Measurements from ENCODE around the gene ADPGK. TPM values are rescaled to one million over a fixed set of nuclear protein-coding genes. Genes with fewer than 3 reads are reported as not detected.
"Not testable (repeated sequence)": the region's sequence is repeated elsewhere in the genome, so short reads cannot be mapped to it uniquely, and the experiment has no call there.

Gene ADPGK
- total RNA-seq, 1 experiment from 2014 or later, result 48.4 TPM

GRCh38 chr15:72809329-72809728 is 25.8 kb upstream of the ADPGK start:
- Histone ChIP-seq H3K36me3 (ENCODE audit: insufficient read depth, low read length, poor library complexity, severe bottlenecking) (no peaks in the 10 kb centered on the region), H3K27me3 (replicated peaks; ENCODE audit: insufficient read depth, low read depth, low read length, poor library complexity) (no peaks in the 10 kb centered on the region), H3K27ac (ENCODE audit: low read depth, low read length, poor library complexity, severe bottlenecking) (no peak overlapping the region), H3K9me3 (ENCODE audit: low read depth, low read length, poor library complexity, severe bottlenecking) (no peaks in the 10 kb centered on the region), H3K4me1 (ENCODE audit: insufficient read depth, low read length, poor library complexity, severe bottlenecking) (no peaks in the 10 kb centered on the region), H3K4me3 (ENCODE audit: low read depth, low read length, poor library complexity, severe bottlenecking) (no peak overlapping the region)
- TF ChIP-seq CTCF (conservative IDR thresholded peaks at IDR 0.05; ENCODE audit: low read depth, low read length) (no peak), EZH2 (IDR thresholded peaks at IDR 0.05; ENCODE audit: borderline replicate concordance, low read depth, low read length, poor library complexity, severe bottlenecking) (no peak)
- DNase-seq (ENCODE audit: low spot score), result no peak
- intact Hi-C loops (cut with micrococcal nuclease; ENCODE audit: unreplicated experiment), result no loop called here
- ChIA-PET CTCF (no interaction called here), POLR2A (ENCODE audit: low non-redundant PET) (no interaction called here)
- no TSS peak for BruUV-seq (replicated peaks)

- H3K4me1 ChIP-seq (ENCODE audit: insufficient read depth, low read length, poor library complexity, severe bottlenecking); DNase-seq (ENCODE audit: low spot score); H3K27me3 ChIP-seq (replicated peaks; ENCODE audit: insufficient read depth, low read depth, low read length, poor library complexity); H3K9me3 ChIP-seq (ENCODE audit: low read depth, low read length, poor library complexity, severe bottlenecking); POLR2A ChIA-PET (ENCODE audit: low non-redundant PET); BruUV-seq (replicated peaks); H3K36me3 ChIP-seq (ENCODE audit: insufficient read depth, low read length, poor library complexity, severe bottlenecking); CTCF ChIA-PET; intact Hi-C loops (cut with micrococcal nuclease; ENCODE audit: unreplicated experiment); H3K4me3 ChIP-seq (ENCODE audit: low read depth, low read length, poor library complexity, severe bottlenecking); H3K27ac ChIP-seq (ENCODE audit: low read depth, low read length, poor library complexity, severe bottlenecking): not testable (repeated sequence)
Observed at GRCh38 chr15:72807346-72807745, 23.8 kb upstream of the ADPGK start.

- H3K27me3 ChIP-seq (replicated peaks; ENCODE audit: insufficient read depth, low read depth, low read length, poor library complexity), result no peaks in the 10 kb centered on the region
- CTCF ChIA-PET, result no interaction called here
- no peaks in the 10 kb centered on the region for H3K36me3 ChIP-seq (ENCODE audit: insufficient read depth, low read length, poor library complexity, severe bottlenecking)
- no peak for DNase-seq (ENCODE audit: low spot score)
- no peak overlapping the region for H3K27ac ChIP-seq (ENCODE audit: low read depth, low read length, poor library complexity, severe bottlenecking)
- intact Hi-C loops (cut with micrococcal nuclease; ENCODE audit: unreplicated experiment), result no loop called here
- no peaks in the 10 kb centered on the region for H3K4me1 ChIP-seq (ENCODE audit: insufficient read depth, low read length, poor library complexity, severe bottlenecking)
- H3K9me3 ChIP-seq (ENCODE audit: low read depth, low read length, poor library complexity, severe bottlenecking), result no peaks in the 10 kb centered on the region
- no peak overlapping the region for H3K4me3 ChIP-seq (ENCODE audit: low read depth, low read length, poor library complexity, severe bottlenecking)
- BruUV-seq (replicated peaks), result no TSS peak
- POLR2A ChIA-PET (ENCODE audit: low non-redundant PET), result no interaction called here
- no peak for TF ChIP-seq EZH2 (IDR thresholded peaks at IDR 0.05; ENCODE audit: borderline replicate concordance, low read depth, low read length, poor library complexity, severe bottlenecking)
- no peak for TF ChIP-seq CTCF (conservative IDR thresholded peaks at IDR 0.05; ENCODE audit: low read depth, low read length)
Observed at GRCh38 chr15:72803006-72803405, 19.4 kb upstream of the ADPGK start.

GRCh38 chr15:72801590-72802325 is 18.2 kb upstream of the ADPGK start:
- CTCF ChIA-PET, result no interaction called here
- POLR2A ChIA-PET (ENCODE audit: low non-redundant PET), result no interaction called here
- H3K27ac ChIP-seq (ENCODE audit: low read depth, low read length, poor library complexity, severe bottlenecking), result no peak overlapping the region
- H3K27me3 ChIP-seq (replicated peaks; ENCODE audit: insufficient read depth, low read depth, low read length, poor library complexity), result no peaks in the 10 kb centered on the region
- intact Hi-C loops (cut with micrococcal nuclease; ENCODE audit: unreplicated experiment), result no loop called here
- H3K4me1 ChIP-seq (ENCODE audit: insufficient read depth, low read length, poor library complexity, severe bottlenecking), result peaks cover 3% of the 10 kb centered on the region
- TF ChIP-seq EZH2 (IDR thresholded peaks at IDR 0.05; ENCODE audit: borderline replicate concordance, low read depth, low read length, poor library complexity, severe bottlenecking) (no peak), CTCF (conservative IDR thresholded peaks at IDR 0.05; ENCODE audit: low read depth, low read length) (no peak)
- BruUV-seq (replicated peaks), result no TSS peak
- no peaks in the 10 kb centered on the region for H3K36me3 ChIP-seq (ENCODE audit: insufficient read depth, low read length, poor library complexity, severe bottlenecking)
- H3K4me3 ChIP-seq (ENCODE audit: low read depth, low read length, poor library complexity, severe bottlenecking), result no peak overlapping the region
- DNase-seq (ENCODE audit: low spot score), result no peak
- no peaks in the 10 kb centered on the region for H3K9me3 ChIP-seq (ENCODE audit: low read depth, low read length, poor library complexity, severe bottlenecking)

All from A673 (cell line).